SU-DHL-6 (cell line): ENCODE results near the gene CENPF.

Source experiments
- CTCF ChIP-seq: fragments of 200-600 bp; sonication (generic); IDR thresholded peaks from one replicate; pipeline ENCODE4 v1.5.1; 2017; ENCODE audit warnings: antibody characterized with exemption, mild to moderate bottlenecking, low read length, moderate library complexity; ENCODE audit not compliant: insufficient read depth, poor library complexity, severe bottlenecking
- EZH2phosphoT487 ChIP-seq: fragments of 200-600 bp; sonication (generic), shearing (Covaris generic); conservative IDR thresholded peaks from 2 replicates; pipeline ENCODE4 v1.6.1; 2018; ENCODE audit warnings: mild to moderate bottlenecking, antibody characterized with exemption, low read length, moderate library complexity, mixed read lengths

DNA sequence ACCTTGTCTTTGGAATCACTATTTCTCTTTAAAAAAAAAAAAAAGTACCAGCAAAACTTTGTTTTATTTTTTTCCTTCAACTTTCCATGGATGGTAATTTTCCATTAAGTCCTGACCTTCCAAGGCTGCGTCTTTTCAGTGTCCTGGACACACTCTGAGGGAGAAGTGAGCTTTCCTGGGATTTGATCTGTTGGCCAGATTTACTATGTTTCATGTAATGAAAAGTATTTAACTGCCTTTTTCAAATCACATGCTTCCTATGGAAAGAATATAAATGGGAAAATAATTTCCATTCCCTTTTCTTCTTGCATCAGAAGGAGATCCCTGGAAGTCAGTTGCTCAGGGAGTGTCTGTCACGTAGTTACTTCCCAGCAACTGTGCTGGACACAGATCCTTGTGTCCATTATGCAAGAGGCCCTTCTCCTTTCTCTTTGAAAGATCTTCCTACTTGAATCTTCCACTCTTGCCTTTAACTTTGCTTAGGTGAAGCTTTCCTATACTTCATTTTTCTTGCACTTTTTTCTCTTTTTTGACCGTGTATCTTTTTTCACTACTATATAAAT lies 59.3 kb downstream of the CENPF start:
- TF ChIP-seq CTCF, result no peak
- TF ChIP-seq EZH2phosphoT487, result no peak
